HL-60 (cell line): ENCODE data around the gene STIP1.
A peak's percentile ranks its signal among the peaks of the same experiment; 100 is the strongest.

Experiments used
- GABPA ChIP-seq: IDR thresholded peaks from 2 replicates; pipeline ENCODE4 v1.6.1; 2012; ENCODE audit warnings: low read depth
- POLR2AphosphoS5 ChIP-seq: IDR thresholded peaks from 2 replicates; pipeline ENCODE4 v1.6.1; 2012; ENCODE audit warnings: low read depth
- TF ChIP-seq, protein P1 (sequence below): IDR thresholded peaks from one replicate; pipeline ENCODE4 v1.5.1; 2011; ENCODE audit warnings: low read length, control low read depth, inconsistent platforms; ENCODE audit not compliant: insufficient read depth
- TF ChIP-seq, protein P2 (sequence below): IDR thresholded peaks from 2 replicates; pipeline ENCODE4 v1.6.1; 2012; ENCODE audit warnings: low read depth; ENCODE audit not compliant: insufficient replicate concordance

DNA sequence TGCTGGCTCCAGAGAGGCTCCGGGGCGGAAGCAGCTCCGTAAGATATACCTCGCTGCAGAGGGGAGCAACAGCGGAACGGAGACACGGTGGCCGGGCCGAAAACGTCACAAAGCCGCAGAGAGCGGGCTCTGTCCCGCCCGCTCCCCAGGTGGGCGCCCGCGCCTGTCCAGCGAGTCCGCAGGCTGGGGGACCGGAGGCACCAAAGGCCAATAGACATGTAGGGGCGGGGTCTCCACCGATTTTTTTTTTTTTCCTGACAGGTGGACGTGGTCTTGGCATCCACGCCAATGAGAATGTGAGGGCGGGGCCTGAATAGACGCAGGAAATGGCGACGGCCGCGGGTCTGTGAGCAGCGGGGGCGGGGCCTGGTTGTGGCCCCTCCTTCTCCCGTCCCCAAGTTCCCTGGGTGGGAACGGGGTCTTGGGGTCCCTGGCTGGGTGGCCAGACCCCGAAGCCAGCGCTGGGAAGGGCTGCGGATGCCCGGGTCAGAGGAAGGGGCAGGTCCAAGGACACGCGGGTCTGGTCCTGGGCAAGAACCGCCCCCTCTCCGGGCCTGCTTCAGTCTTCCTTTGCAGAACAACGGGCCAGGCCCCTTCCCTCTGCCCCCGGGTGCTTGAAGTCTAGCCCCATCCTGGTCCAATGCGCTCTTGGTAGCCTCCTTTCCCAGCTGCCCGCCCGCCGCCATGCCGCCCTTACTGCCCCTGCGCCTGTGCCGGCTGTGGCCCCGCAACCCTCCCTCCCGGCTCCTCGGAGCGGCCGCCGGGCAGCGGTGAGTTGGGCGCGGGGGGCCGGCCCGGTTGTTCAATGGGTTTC lies 44.4 kb downstream of the STIP1 start, which contains the start of gene DNAJC4:
- TF ChIP-seq, protein P1, sequence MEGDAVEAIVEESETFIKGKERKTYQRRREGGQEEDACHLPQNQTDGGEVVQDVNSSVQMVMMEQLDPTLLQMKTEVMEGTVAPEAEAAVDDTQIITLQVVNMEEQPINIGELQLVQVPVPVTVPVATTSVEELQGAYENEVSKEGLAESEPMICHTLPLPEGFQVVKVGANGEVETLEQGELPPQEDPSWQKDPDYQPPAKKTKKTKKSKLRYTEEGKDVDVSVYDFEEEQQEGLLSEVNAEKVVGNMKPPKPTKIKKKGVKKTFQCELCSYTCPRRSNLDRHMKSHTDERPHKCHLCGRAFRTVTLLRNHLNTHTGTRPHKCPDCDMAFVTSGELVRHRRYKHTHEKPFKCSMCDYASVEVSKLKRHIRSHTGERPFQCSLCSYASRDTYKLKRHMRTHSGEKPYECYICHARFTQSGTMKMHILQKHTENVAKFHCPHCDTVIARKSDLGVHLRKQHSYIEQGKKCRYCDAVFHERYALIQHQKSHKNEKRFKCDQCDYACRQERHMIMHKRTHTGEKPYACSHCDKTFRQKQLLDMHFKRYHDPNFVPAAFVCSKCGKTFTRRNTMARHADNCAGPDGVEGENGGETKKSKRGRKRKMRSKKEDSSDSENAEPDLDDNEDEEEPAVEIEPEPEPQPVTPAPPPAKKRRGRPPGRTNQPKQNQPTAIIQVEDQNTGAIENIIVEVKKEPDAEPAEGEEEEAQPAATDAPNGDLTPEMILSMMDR: no peak
- TF ChIP-seq GABPA (no peak), POLR2AphosphoS5 (peak; percentile 50; the same call in 1 of the 2 replicates)
- TF ChIP-seq, protein P2, sequence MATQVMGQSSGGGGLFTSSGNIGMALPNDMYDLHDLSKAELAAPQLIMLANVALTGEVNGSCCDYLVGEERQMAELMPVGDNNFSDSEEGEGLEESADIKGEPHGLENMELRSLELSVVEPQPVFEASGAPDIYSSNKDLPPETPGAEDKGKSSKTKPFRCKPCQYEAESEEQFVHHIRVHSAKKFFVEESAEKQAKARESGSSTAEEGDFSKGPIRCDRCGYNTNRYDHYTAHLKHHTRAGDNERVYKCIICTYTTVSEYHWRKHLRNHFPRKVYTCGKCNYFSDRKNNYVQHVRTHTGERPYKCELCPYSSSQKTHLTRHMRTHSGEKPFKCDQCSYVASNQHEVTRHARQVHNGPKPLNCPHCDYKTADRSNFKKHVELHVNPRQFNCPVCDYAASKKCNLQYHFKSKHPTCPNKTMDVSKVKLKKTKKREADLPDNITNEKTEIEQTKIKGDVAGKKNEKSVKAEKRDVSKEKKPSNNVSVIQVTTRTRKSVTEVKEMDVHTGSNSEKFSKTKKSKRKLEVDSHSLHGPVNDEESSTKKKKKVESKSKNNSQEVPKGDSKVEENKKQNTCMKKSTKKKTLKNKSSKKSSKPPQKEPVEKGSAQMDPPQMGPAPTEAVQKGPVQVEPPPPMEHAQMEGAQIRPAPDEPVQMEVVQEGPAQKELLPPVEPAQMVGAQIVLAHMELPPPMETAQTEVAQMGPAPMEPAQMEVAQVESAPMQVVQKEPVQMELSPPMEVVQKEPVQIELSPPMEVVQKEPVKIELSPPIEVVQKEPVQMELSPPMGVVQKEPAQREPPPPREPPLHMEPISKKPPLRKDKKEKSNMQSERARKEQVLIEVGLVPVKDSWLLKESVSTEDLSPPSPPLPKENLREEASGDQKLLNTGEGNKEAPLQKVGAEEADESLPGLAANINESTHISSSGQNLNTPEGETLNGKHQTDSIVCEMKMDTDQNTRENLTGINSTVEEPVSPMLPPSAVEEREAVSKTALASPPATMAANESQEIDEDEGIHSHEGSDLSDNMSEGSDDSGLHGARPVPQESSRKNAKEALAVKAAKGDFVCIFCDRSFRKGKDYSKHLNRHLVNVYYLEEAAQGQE: no peak
